T-cell (primary cell): ENCODE measurements around the gene FREM3. TPM values are rescaled to one million over a fixed set of nuclear protein-coding genes. Genes with fewer than 3 reads are reported as not detected.
"Not testable (repeated sequence)": the region's sequence is repeated elsewhere in the genome, so short reads cannot be mapped to it uniquely, and the experiment has no call there.

Experiments
- ATAC-seq, 4 experiments: fragments of 200-7000 bp in 3 of 4; fragments of 150-1000 bp in 1 of 4; cut with Tn5 transposase; replicated peaks in 1 of 4; 1 replicate in 3 of 4; 2 replicates in 1 of 4; pipeline ENCODE4 v1.10.0; 2021; ENCODE audit warnings: moderate library complexity in 3 of 4, mild to moderate bottlenecking in 2 of 4, moderate number of reproducible peaks in 1 of 4
- CTCF ChIA-PET, 2 donors: fragments of 300-600 bp; sonication (Branson Sonifier 250); formaldehyde crosslinking; loops; one replicate each; lab custom pipeline; 2022; ENCODE audit warnings: antibody characterized with exemption in 2 of 2; lab: Charles Lee
- POLR2A ChIA-PET, 2 donors: fragments of 300-600 bp; sonication (Branson Sonifier 250); formaldehyde crosslinking; loops; one replicate each; lab custom pipeline; 2022; ENCODE audit warnings: antibody characterized with exemption in 2 of 2; lab: Charles Lee
- DNase-seq, 35 experiments: peaks; one replicate each; pipeline versions ENCODE4 v3.0.0 to v3.0.0-alpha.2; 2013 to 2023
- H3K27ac ChIP-seq: one replicate; pipeline ENCODE4 v1.5.1; 2013; ENCODE audit warnings: low read length
- H3K27me3 ChIP-seq, 2 experiments: replicated peaks in 1 of 2; 1 replicate in 1 of 2; 2 replicates in 1 of 2; pipeline versions ENCODE4 v1.6.1 to v1.7.0; 2013; ENCODE audit warnings: low read length in 1 of 2, mixed read lengths in 1 of 2; ENCODE audit not compliant: control insufficient read depth in 2 of 2, insufficient read depth in 2 of 2; ENCODE audit errors: extremely low read depth in 1 of 2
- H3K36me3 ChIP-seq, 2 donors: 1 replicate in 1 of 2; 2 replicates in 1 of 2; pipeline versions ENCODE4 v1.6.1 to v1.7.0; 2013; ENCODE audit warnings: low read length in 1 of 2; ENCODE audit not compliant: control insufficient read depth in 2 of 2, insufficient read depth in 1 of 2; ENCODE audit errors: extremely low read depth in 1 of 2
- H3K4me1 ChIP-seq, 2 experiments: 1 replicate in 1 of 2; 2 replicates in 1 of 2; pipeline versions ENCODE4 v1.6.1 to v1.7.0; 2013; ENCODE audit warnings: low read length in 2 of 2, mixed read lengths in 1 of 2; ENCODE audit not compliant: insufficient read depth in 2 of 2, control insufficient read depth in 1 of 2; ENCODE audit errors: extremely low read depth in 1 of 2
- H3K4me3 ChIP-seq, 2 donors: 1 replicate in 1 of 2; 2 replicates in 1 of 2; pipeline versions ENCODE4 v1.5.1 to v1.7.0; 2013; ENCODE audit warnings: mild to moderate bottlenecking in 2 of 2, low read length in 1 of 2, moderate library complexity in 1 of 2; ENCODE audit not compliant: control insufficient read depth in 1 of 2; ENCODE audit errors: extremely low read depth in 1 of 2
- H3K9me3 ChIP-seq: 2 replicates; pipeline ENCODE4 v1.7.0; 2013
- H3K27ac Mint-ChIP-seq, 2 donors: one replicate each; pipeline ENCODE4 v1.8.0; 2020 to 2021; ENCODE audit warnings: mild to moderate bottlenecking in 2 of 2, mixed read lengths in 2 of 2
- H3K27me3 Mint-ChIP-seq, 2 donors: one replicate each; pipeline ENCODE4 v1.8.0; 2021 to 2022; ENCODE audit warnings: mixed read lengths in 2 of 2
- H3K36me3 Mint-ChIP-seq: one replicate; pipeline ENCODE4 v1.8.0; 2021; ENCODE audit warnings: mixed read lengths
- H3K4me1 Mint-ChIP-seq, 3 donors: one replicate each; pipeline ENCODE4 v1.8.0; 2020 to 2022; ENCODE audit warnings: mixed read lengths in 3 of 3, mild to moderate bottlenecking in 1 of 3
- H3K4me3 Mint-ChIP-seq, 3 donors: one replicate each; pipeline ENCODE4 v1.8.0; 2020 to 2022; ENCODE audit warnings: mild to moderate bottlenecking in 3 of 3, mixed read lengths in 3 of 3, moderate library complexity in 3 of 3
- H3K9me3 Mint-ChIP-seq, 3 donors: one replicate each; pipeline ENCODE4 v1.8.0; 2020 to 2022; ENCODE audit warnings: mixed read lengths in 3 of 3
- WGBS: methylation state at CpG from one replicate; pipeline ENCODE4 v1.1.5; 2013; ENCODE audit warnings: missing lambda C conversion rate; ENCODE audit not compliant: insufficient coverage; 5-methylcytosine and 5-hydroxymethylcytosine counted together
- total RNA-seq, 35 experiments: library from RNA in 6 of 35; stranded (reverse) in 6 of 35; fragments of 120-200 nt in 1 of 35; gene quantifications; one replicate each; pipeline versions ENCODE4 v1.2.1 to v1.2.4 and lab custom pipeline; 2013 to 2026

Gene FREM3
- under 1 TPM in 4 of 5 donors, not detected in 1; 0.09 to 0.43 (median 0.21) TPM for total RNA-seq
- 0.20 TPM for total RNA-seq (2013)
- 0 to 0.59 (median 0.06) reads per million in 29 experiments for total RNA-seq (lab: John Stamatoyannopoulos, UW)

DNA sequence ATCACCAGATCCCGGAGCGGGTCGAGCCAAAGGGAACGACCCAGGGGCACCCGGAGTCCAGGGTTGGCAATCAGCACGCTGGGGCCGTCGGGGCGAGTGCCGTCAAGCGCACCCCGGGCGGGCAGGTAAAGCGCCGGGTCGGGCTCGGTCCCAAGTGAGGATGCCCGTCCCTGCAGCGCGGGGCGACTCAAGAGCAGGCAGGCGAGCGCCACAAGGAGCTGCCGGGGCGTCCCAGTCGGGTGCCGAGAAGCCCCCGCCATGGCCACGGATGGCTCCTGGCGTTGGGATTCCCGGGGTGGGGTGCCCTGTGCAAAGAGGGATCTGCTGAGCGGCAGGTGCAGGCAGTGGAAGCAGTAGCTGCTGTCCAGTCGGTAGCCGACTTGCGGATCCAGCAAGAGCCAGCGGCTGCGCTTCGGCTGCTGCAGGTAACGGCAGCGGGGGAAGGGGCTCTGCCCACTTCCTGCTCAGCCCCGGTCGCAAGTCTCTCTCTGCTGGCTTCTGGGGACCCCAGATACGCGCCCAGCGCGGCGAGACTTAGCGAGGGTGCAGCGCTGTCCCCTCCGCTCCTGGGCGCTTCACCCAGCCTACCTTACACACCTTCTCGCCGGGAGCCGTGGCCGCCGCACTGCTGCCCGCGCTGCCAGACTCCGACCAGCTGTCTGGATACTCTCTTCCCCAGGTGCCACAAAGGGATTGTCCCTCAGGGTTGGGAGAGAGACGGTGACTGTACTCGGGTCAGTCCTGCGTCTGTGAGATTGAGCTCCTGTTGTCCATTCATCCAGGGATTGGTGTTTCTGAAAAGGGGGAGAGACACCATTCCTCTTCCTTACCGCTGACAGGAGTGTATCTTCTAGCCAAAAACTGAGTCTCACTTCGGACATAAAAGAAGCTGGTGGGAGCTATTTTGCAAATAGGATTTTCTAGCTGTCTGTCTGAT is at the start of gene FREM3:
Gene FREM3, minus strand, starts transcription at position 260 of the 937 bp plus-strand sequence. Its CDS starts 0 bp downstream, at position 260.
- peaks cover 11 to 25% (median 19%) of the 10 kb centered on the region in 3 donors for H3K4me1 Mint-ChIP-seq
- H3K4me3 Mint-ChIP-seq = peak within 1 kb of the TSS in 2 of 3 donors; percentile 65 to 79
- no peaks in the 10 kb centered on the region for H3K9me3 ChIP-seq
- 2% methylated on average over 47 of the region's 64 CpGs for WGBS
- H3K36me3 Mint-ChIP-seq = no peaks in the 10 kb centered on the region
- H3K27ac Mint-ChIP-seq = no peak within 1 kb of the TSS
- peaks cover 0 to 31% of the 10 kb centered on the region in 2 experiments for H3K27me3 ChIP-seq
- H3K27me3 Mint-ChIP-seq = peaks cover 33 to 45% of the 10 kb centered on the region in 2 donors
- POLR2A ChIA-PET = interaction anchor here in 1 of 2 donors (0.6 kb wide), 1 partner anchor 21 kb away, joined by 5 read pairs; no protein-coding TSS in a partner anchor
- CTCF ChIA-PET = no interaction called here
- no peak within 1 kb of the TSS for H3K27ac ChIP-seq
- ATAC-seq (peak in 2 of 4 experiments; percentile 40 to 50), DNase-seq (no peak)
- H3K9me3 Mint-ChIP-seq = peaks cover 0 to 3% (median 3%) of the 10 kb centered on the region in 3 donors
- H3K4me1 ChIP-seq = peaks cover 2 to 16% of the 10 kb centered on the region in 2 experiments
- no peaks in the 10 kb centered on the region for H3K36me3 ChIP-seq
- H3K4me3 ChIP-seq = peak within 1 kb of the TSS; percentile 35 to 59

DNA sequence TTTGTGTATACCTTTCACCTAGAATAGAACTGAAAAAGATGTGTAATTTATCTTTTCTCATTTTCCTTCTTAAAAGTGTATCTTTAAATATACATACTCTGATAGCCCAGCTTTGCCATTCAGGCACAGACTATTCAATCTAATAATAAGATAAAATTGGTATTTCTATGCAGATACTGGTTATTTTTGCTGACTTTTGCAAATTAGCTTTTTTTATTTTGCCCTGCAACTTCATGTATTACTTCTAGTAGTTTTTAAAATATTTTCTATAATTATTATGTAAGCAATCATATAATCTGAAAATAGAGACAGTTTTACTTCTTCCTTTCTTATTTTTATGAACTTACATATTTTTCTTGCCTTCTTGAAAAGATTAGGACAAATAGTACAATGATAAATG is 45.4 kb upstream of the FREM3 start:
- Histone ChIP-seq H3K9me3 (no peaks in the 10 kb centered on the region), H3K36me3 (no peaks in the 10 kb centered on the region), H3K4me1 (no peaks in the 10 kb centered on the region), H3K27ac (no peak overlapping the region), H3K4me3 (no peak overlapping the region), H3K27me3 (no peaks in the 10 kb centered on the region)
- CTCF ChIA-PET = no interaction called here
- Mint-ChIP-seq H3K27ac (no peak overlapping the region), H3K4me1 (no peaks in the 10 kb centered on the region), H3K27me3 (no peaks in the 10 kb centered on the region), H3K36me3 (no peaks in the 10 kb centered on the region), H3K9me3 (no peaks in the 10 kb centered on the region), H3K4me3 (no peak overlapping the region)
- ATAC-seq (no peak), DNase-seq (no peak)
- POLR2A ChIA-PET = no interaction called here

DNA sequence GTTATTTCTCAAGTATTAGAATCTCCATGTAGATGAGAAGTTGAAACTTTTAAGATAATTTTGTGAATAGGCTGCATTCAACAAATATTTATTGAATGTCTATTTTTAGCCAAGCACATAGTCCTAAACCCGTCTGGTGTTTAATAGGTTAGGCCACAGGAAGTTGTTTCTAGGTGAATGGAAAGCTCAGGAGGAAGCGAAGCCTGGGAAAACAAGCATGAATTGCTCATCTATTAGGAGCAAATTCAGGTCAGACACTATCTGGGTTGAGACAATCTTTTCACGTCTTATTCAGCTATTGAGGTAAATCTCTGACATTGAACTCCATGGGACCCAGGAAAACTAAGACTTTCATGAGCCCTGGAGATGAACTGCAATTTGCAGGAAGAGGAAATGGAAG is 43.1 kb upstream of the FREM3 start:
- Mint-ChIP-seq H3K4me1 (no peaks in the 10 kb centered on the region), H3K36me3 (no peaks in the 10 kb centered on the region), H3K4me3 (no peak overlapping the region), H3K27me3 (no peaks in the 10 kb centered on the region), H3K9me3 (no peaks in the 10 kb centered on the region), H3K27ac (no peak overlapping the region)
- Histone ChIP-seq H3K36me3 (no peaks in the 10 kb centered on the region), H3K4me1 (no peaks in the 10 kb centered on the region), H3K27me3 (no peaks in the 10 kb centered on the region), H3K4me3 (no peak overlapping the region), H3K27ac (no peak overlapping the region), H3K9me3 (no peaks in the 10 kb centered on the region)
- ChIA-PET POLR2A (no interaction called here), CTCF (no interaction called here)
- ATAC-seq (no peak), DNase-seq (no peak)
- 75% methylated on average over 1 of the region's 3 CpGs for WGBS

DNA sequence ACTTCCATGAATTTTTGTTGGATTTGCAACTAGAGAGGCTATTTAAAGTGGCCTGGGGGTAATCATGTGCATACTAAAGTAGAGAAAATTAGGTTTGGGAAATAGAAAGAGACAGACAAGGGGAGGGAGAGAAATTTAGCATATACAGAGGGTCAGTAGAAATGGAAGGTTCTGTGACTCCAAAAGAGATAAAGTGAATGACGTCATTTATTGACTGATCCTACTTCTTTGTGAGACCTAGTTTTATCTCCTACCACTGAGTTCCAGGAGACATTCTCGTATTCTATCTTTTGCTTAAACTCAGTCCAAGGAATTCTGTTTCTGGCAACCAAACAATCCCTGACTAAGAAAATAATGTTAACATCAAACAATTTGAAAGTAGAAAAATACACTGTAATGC is 42.4 kb upstream of the FREM3 start:
- H3K36me3 Mint-ChIP-seq = no peaks in the 10 kb centered on the region
- no peak overlapping the region for H3K27ac ChIP-seq
- no peak overlapping the region for H3K4me3 ChIP-seq
- DNase-seq = no peak
- POLR2A ChIA-PET = no interaction called here
- no peaks in the 10 kb centered on the region for H3K4me1 Mint-ChIP-seq
- H3K9me3 ChIP-seq = no peaks in the 10 kb centered on the region
- 80% methylated on average over 1 of the region's 2 CpGs for WGBS
- H3K27me3 ChIP-seq = no peaks in the 10 kb centered on the region
- no peaks in the 10 kb centered on the region for H3K36me3 ChIP-seq
- no peak overlapping the region for H3K27ac Mint-ChIP-seq
- H3K27me3 Mint-ChIP-seq = no peaks in the 10 kb centered on the region
- H3K9me3 Mint-ChIP-seq = peaks cover 0 to 2% (median 0%) of the 10 kb centered on the region in 3 donors
- H3K4me3 Mint-ChIP-seq = no peak overlapping the region
- no peak for ATAC-seq
- CTCF ChIA-PET = no interaction called here
- H3K4me1 ChIP-seq = no peaks in the 10 kb centered on the region

DNA sequence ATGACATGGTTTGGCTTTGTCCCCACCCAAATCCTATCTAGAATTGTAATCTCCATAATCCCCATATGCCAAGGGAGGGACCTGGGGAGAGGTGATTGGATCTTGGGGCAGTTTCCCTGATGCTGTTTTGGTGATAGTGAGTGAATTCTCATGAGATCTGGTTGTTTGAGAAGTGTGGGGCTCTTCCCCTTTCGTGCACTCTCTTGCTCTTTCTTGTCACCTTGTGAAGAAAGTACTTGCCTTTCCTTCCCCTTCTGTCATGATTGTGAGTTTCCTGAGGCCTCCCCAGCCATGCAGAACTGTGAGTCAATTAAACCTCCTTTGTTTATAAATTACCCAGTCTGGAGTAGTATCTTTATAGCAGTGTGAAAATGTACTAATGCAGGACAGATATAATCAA is 36.4 kb upstream of the FREM3 start:
- Histone ChIP-seq H3K4me3 (no peak overlapping the region), H3K9me3 (no peaks in the 10 kb centered on the region), H3K4me1 (no peaks in the 10 kb centered on the region), H3K27me3 (no peaks in the 10 kb centered on the region), H3K27ac (no peak overlapping the region), H3K36me3 (no peaks in the 10 kb centered on the region)
- Mint-ChIP-seq H3K9me3 (peaks cover 0 to 12% (median 8%) of the 10 kb centered on the region in 3 donors), H3K36me3 (no peaks in the 10 kb centered on the region), H3K4me1 (no peaks in the 10 kb centered on the region), H3K4me3 (no peak overlapping the region), H3K27me3 (no peaks in the 10 kb centered on the region), H3K27ac (no peak overlapping the region)
- CTCF ChIA-PET = no interaction called here
- no peak for DNase-seq
- ATAC-seq = no peak
- no CpG with 5 or more reads among the region's 1 CpG for WGBS
- POLR2A ChIA-PET = no interaction called here

DNA sequence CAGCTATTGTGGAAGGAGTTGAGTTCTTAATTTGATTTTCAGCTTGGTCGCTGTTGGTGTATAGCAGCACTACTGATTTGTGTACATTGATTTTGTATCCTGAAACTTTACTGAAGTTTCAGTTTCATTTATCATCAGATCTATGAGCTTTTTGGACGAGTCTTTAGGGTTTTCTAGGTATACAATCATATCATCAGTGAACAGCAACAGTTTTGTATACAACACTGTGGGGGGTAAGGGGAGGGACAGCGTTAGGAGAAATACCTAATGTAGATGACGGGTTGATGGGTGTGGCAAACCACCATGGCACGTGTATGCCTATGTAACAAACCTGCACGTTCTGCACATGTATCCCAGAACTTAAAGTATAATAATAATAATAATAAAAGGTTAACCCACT is 35.6 kb upstream of the FREM3 start:
- DNase-seq, H3K36me3 Mint-ChIP-seq, H3K4me1 ChIP-seq, H3K27ac Mint-ChIP-seq, CTCF ChIA-PET, ATAC-seq, H3K4me3 Mint-ChIP-seq, H3K9me3 ChIP-seq, H3K27me3 Mint-ChIP-seq, H3K27me3 ChIP-seq, H3K27ac ChIP-seq, POLR2A ChIA-PET, H3K4me1 Mint-ChIP-seq, H3K4me3 ChIP-seq, H3K36me3 ChIP-seq: not testable (repeated sequence)
- 60% methylated on average over 1 of the region's 6 CpGs for WGBS
- peaks cover 0 to 12% (median 8%) of the 10 kb centered on the region in 3 donors for H3K9me3 Mint-ChIP-seq
